ENCODE measurements around the gene KLC3.

The KLC3 gene

DNA sequence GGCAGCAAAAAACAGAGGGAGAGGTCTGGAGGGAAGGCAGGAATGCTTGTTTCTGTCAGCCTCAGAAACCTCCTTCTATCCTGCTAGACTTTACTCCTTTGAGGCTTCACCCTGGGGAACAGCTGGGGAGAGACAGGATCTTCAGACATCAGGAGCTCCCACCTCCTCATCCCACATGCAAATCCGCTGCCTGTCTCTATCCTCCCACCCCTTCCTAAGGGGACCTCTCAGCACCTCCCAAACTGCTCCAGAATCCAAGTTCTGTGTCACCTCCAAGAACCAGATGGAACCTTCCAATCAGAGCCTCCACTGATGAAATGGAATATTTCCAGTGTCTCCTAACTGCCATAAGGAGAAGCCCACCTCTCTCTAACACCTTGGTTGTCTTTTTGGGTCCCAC, 39.6 kb downstream of the KLC3 start:
- no peak for DNase-seq

DNA sequence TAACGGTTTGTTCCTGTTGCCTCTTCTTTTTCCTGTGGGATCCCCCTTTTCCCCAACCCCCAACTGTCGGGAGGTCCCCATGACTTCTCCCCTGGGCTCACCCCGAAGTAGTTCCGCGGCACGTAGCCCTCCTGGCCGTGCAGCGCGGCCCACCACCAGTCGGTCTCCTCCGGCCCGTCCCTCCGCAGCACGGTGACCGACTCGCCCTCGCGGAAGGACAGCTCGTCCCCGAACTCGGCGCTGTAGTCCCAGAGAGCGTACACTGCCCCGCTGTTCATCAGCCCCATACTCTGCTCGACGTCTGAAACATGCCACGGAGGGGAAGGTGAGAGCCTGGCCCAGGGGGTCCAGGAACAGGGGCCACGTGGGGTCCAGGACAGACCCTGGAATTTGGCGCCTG, 41.9 kb downstream of the KLC3 start:
- DNase-seq, result no peak

- DNase-seq, result no peak
These were observed 45.1 kb downstream of the KLC3 start for GRCh38 chr19:45385392-45386221.

- no peak for DNase-seq
These were observed 50.8 kb downstream of the KLC3 start for GRCh38 chr19:45391346-45391745.

DNA sequence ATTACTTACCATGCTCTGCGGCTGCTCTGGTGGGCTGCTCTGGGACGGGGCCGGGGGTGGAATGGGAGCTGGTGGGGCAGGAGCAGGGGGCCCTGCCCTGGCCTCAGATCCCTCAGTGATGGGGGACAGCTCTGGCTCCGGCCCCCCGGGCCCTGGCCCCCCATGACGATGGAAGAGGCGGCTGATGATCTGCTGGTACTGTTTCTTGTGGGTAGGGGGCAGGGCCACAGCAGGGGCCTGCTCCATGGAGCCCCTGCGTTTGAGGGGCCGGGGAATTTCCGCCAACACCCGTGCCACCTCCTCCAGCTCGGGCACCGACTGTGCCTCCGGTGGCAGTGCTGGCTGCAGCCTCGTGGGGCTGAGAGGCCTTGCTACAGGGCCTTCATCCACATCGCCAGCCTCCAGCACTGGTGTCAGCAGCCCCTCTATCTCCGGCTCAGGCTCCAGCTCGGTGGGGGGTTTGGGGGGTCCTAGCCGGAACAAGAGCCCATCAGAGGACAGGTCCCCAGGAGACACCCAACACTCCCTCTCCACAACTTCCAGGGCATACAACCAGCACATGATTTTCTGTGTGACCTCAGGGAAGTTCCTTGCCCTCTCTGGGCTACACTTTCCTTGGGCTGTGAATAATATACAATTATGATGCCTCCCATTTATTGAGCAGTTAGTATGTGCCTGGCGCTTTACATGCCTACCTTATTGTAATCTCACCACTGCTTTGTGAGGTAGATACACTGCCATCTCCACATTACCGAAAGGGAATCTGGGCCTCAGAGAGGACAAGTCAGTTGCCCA, 51.5 kb downstream of the KLC3 start:
- no peak for DNase-seq

GRCh38 chr19:45395821-45396617, 55.5 kb downstream of the KLC3 start:
- no peak for DNase-seq

DNA sequence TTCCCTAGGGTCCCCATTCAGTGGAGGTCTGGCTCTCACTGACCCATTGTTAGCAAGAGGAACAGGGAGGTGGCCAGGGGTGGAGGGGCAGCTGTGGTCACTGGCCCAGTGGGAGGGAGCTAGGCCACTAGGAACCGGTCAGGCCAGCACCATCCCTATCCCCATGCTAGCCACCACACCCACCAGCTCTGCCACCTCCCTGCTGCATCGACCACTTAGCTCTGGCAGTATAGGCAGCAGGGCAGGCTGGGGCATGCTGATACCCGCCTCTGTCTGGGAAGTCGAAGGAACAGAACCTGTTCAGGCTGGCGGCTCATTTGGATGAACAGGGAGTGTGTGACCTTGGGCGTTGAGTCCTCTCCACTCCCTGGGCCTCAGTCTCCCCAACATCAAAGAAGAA, 59.6 kb downstream of the KLC3 start:
- DNase-seq, result no peak

Data from left hindlimb (tissue), 1 donor.